Progenitor cell of endocrine pancreas (in vitro differentiated cells): Measurements from ENCODE around the gene STPG4. TPM values are rescaled to one million over a fixed set of nuclear protein-coding genes. Genes with fewer than 3 reads are reported as not detected.
"Not testable (repeated sequence)": the region's sequence is repeated elsewhere in the genome, so short reads cannot be mapped to it uniquely, and the experiment has no call there.

Experiments used
- DNase-seq: peaks from one replicate; pipeline ENCODE4 v3.0.0; 2021; ENCODE audit warnings: low spot score; ENCODE audit not compliant: unreplicated experiment
- H3K27ac Mint-ChIP-seq: 2 replicates; pipeline ENCODE4 v1.8.0; 2021; ENCODE audit warnings: mild to moderate bottlenecking, moderate library complexity, mixed read lengths
- H3K27me3 Mint-ChIP-seq: 2 replicates; pipeline ENCODE4 v1.8.0; 2021; ENCODE audit warnings: mixed read lengths
- H3K36me3 Mint-ChIP-seq: 2 replicates; pipeline ENCODE4 v1.8.0; 2022; ENCODE audit warnings: mixed read lengths; ENCODE audit not compliant: insufficient read depth
- H3K4me1 Mint-ChIP-seq: 2 replicates; pipeline ENCODE4 v1.8.0; 2021; ENCODE audit warnings: low read depth, mixed read lengths
- H3K4me3 Mint-ChIP-seq: 2 replicates; pipeline ENCODE4 v1.8.0; 2021; ENCODE audit warnings: low read depth, mild to moderate bottlenecking, moderate library complexity, mixed read lengths
- H3K9me3 Mint-ChIP-seq: 2 replicates; pipeline ENCODE4 v1.8.0; 2021; ENCODE audit warnings: low read depth, mixed read lengths
- total RNA-seq: library from RNA; stranded (reverse); gene quantifications from 2 replicates; pipeline ENCODE4 v1.2.1, GENCODE V29; 2021
- TF ChIP-seq, protein P1 (sequence below): fragments of 200-600 bp; sonication (generic); IDR thresholded peaks from one replicate; pipeline ENCODE4 v1.5.0; 2021; ENCODE audit warnings: antibody characterized with exemption, mild to moderate bottlenecking; ENCODE audit not compliant: unreplicated experiment

Gene STPG4
- total RNA-seq, 1 donor from 2014 or later: 0.34 TPM

DNA sequence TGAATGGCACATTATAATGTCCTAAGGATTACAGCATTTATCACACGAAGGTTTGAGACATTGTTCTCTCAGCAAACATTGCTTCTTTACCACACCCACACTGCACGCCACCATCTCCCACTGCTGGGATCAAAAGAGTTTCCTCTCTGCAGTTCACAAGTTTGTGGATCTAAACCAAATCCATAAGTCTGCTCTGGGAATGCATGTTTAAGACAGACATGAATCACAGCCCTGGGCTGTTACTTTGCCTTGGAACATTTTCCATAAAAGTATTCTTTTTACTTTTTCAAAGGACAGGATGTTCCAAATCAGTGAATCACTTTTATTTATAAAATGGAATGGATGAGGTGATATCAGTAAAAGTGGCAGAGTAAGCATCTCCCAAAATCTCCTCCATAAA lies 36.1 kb downstream of the STPG4 start:
- H3K27ac Mint-ChIP-seq: no peak overlapping the region
- H3K27me3 Mint-ChIP-seq: no peaks in the 10 kb centered on the region
- H3K4me1 Mint-ChIP-seq: no peaks in the 10 kb centered on the region
- H3K4me3 Mint-ChIP-seq: no peak overlapping the region
- DNase-seq: no peak
- H3K36me3 Mint-ChIP-seq: no peaks in the 10 kb centered on the region
- H3K9me3 Mint-ChIP-seq: peaks cover 2% of the 10 kb centered on the region
- TF ChIP-seq, protein P1, sequence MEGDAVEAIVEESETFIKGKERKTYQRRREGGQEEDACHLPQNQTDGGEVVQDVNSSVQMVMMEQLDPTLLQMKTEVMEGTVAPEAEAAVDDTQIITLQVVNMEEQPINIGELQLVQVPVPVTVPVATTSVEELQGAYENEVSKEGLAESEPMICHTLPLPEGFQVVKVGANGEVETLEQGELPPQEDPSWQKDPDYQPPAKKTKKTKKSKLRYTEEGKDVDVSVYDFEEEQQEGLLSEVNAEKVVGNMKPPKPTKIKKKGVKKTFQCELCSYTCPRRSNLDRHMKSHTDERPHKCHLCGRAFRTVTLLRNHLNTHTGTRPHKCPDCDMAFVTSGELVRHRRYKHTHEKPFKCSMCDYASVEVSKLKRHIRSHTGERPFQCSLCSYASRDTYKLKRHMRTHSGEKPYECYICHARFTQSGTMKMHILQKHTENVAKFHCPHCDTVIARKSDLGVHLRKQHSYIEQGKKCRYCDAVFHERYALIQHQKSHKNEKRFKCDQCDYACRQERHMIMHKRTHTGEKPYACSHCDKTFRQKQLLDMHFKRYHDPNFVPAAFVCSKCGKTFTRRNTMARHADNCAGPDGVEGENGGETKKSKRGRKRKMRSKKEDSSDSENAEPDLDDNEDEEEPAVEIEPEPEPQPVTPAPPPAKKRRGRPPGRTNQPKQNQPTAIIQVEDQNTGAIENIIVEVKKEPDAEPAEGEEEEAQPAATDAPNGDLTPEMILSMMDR: no peak

DNA sequence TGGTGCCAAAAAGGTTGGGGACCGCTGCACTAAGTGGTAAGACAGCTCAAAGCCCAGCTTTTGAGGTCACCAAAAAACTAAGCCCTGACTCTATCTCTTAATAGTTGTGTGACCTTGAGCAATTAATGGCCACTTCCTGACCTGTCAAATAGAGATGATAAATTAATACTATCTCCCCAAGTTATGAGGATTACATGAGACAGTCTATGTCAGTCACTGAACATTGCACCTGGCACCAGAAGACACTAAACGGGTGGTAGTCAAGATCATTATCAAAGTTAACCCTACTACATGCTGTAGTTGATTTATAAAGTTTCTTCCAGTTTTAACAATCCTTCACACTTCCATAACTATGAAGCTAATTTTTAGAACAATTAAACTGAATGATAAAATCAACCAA lies 36.5 kb downstream of the STPG4 start:
- TF ChIP-seq, protein P1: no peak
- Mint-ChIP-seq H3K4me3 (no peak overlapping the region), H3K27ac (no peak overlapping the region), H3K4me1 (no peaks in the 10 kb centered on the region), H3K27me3 (no peaks in the 10 kb centered on the region), H3K36me3 (no peaks in the 10 kb centered on the region), H3K9me3 (peaks cover 2% of the 10 kb centered on the region)
- no peak for DNase-seq

DNA sequence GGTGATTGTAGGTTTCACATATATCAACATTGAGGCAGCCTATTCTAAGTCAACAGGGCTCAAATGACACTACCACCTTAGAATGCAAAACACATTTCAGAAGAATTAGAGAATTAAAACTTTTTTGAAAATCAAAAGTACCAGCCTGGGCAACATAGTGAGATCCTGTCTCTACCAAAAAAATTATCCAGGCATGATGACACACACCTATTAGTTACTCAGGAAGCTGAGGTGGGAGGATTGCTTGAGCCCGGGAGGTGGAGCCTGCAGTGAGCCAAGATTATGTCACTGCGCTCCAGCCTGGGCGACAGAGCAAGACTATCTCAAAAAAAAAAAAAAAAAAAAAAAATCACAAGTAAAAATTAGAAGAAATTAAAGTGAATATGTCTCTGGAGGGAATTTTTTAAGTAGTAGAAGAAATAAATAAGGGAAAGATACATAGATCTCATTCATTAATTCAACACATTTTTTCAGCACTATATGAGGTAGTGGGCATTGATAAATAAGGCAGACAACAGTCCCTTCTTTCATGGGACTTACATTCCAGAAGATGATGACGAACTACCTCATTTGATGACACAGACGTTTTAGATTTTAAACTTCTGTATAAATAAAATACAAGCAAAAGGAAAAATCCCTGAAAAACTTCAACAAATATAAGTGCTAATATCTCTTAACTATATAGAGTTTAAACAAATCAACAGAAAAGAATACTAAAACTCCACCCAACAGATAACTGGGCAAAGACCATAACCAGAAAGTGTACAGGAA lies 42.3 kb downstream of the STPG4 start:
- H3K9me3 Mint-ChIP-seq: peaks cover 9% of the 10 kb centered on the region
- TF ChIP-seq, protein P1: no peak
- DNase-seq: no peak

DNA sequence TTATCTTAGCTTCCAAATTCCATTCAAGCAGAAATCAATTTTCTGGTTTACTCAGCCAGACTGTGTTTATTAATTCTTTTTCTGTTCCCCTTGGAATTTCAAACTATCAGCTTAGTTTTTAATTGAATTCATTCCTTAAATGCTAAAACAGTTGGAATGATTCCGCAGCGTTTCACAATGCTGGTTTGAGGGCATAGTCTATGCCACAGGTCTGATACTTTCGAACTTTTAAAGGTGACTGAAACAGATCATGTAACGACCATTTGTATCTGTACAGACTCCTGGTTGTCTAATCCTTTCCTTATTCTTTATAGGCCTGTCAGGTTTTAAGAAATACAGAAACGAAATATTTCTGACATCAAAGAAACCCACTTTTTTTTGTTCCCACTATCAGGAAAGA lies 45.4 kb downstream of the STPG4 start:
- Mint-ChIP-seq H3K9me3 (peaks cover 7% of the 10 kb centered on the region), H3K27me3 (no peaks in the 10 kb centered on the region), H3K36me3 (no peaks in the 10 kb centered on the region), H3K27ac (no peak overlapping the region), H3K4me1 (peaks cover 14% of the 10 kb centered on the region), H3K4me3 (no peak overlapping the region)
- TF ChIP-seq, protein P1: no peak
- no peak for DNase-seq

More for the DNA sequence above, 42.3 kb downstream of the STPG4 start:
- Mint-ChIP-seq H3K4me3 (no peak overlapping the region), H3K27ac (no peak overlapping the region), H3K4me1 (peaks cover 5% of the 10 kb centered on the region), H3K27me3 (no peaks in the 10 kb centered on the region), H3K36me3 (no peaks in the 10 kb centered on the region)

DNA sequence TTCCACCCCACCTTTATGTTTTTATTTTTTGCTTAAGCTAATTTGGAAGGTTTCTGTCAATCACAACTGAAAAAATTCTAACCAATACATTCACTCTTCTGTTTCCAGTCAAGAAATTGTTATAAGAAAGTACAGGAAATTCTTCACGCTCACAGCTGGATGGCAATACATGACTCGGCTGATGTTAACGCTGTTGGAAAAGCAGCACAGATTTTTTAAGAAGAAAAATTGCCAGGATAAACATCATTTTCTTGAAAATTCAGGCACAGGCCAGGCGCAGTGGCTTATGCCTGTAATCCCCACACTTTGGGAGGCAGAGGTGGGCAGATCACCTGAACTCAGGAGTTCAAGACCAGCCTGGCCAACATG lies 46.1 kb downstream of the STPG4 start:
- H3K27me3 Mint-ChIP-seq: no peaks in the 10 kb centered on the region
- H3K4me3 Mint-ChIP-seq: no peak overlapping the region
- no peak for DNase-seq
- TF ChIP-seq, protein P1: no peak
- no peaks in the 10 kb centered on the region for H3K36me3 Mint-ChIP-seq
- H3K9me3 Mint-ChIP-seq: peaks cover 7% of the 10 kb centered on the region
- H3K27ac Mint-ChIP-seq: peak overlapping the region; percentile 33
- H3K4me1 Mint-ChIP-seq: peaks cover 14% of the 10 kb centered on the region

DNA sequence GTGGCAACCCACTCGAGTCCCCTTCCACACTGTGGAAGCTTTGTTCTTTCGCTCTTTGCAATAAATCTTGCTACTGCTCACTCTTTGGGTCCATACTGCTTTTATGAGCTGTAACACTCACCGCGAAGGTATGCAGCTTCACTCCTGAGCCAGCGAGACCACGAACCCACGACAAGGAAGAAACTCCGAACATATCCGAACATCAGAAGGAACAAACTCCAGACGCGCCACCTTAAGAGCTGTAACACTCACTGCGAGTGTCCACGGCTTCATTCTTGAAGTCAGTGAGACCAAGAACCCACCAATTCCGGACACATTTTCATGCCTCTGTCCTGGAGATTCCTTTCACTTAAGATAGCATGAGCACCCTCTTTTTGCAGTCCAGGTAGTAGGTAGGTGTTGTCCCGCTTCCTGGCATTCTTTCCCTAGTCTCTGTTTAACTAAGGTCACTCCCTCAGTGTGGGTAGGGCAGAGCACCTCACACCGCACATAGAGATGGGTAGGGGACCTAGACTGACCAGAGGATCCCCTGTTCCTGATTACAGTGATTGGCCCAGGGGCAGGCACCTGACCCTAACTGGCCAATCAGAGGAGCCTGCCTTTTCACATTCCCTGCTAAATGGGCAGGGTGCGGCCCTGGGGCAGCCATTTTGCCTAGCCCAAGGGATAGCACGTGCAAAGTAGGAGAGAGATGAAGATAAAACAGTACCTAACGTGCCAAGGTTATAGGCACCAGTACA lies 46.7 kb downstream of the STPG4 start:
- not testable (repeated sequence) for DNase-seq, H3K4me3 Mint-ChIP-seq, H3K27ac Mint-ChIP-seq, H3K27me3 Mint-ChIP-seq, H3K36me3 Mint-ChIP-seq, H3K9me3 Mint-ChIP-seq
- peaks cover 14% of the 10 kb centered on the region for H3K4me1 Mint-ChIP-seq

DNA sequence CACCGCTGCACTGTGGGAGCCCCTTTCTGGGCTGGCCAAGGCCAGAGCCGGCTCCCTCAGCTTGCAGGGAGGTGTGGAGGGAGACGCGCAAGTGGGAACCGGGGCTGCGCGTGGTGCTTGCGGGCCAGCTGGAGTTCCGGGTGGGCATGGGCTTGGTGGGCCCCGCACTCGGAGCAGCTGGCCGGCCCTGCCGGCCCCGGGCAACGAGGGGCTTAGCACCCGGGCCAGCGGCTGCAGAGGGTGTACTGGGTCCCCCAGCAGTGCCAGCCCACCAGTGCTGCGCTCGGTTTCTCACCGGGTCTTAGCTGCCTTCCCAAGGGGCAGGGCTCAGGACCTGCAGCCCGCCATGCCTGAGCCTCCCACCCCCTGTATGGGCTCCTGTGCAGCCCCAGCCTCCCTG lies 47.9 kb downstream of the STPG4 start:
- not testable (repeated sequence) for DNase-seq, H3K4me3 Mint-ChIP-seq, H3K27me3 Mint-ChIP-seq, H3K27ac Mint-ChIP-seq, H3K36me3 Mint-ChIP-seq
- peaks cover 11% of the 10 kb centered on the region for H3K9me3 Mint-ChIP-seq
- H3K4me1 Mint-ChIP-seq: peaks cover 14% of the 10 kb centered on the region

DNA sequence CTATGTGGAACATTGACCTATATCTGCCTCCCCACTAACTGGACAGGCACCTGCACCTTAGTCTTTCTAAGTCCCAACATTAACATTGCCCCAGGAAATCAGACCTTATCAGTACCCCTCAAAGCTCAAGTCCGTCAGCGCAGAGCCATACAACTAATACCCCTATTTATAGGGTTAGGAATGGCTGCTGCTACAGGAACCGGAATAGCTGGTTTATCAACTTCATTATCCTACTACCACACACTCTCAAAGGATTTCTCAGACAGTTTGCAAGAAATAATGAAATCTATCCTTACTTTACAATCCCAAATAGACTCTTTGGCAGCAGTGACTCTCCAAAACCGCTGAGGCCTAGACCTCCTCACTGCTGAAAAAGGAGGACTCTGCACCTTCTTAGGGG lies 48.9 kb downstream of the STPG4 start:
- not testable (repeated sequence) for H3K36me3 Mint-ChIP-seq, H3K27me3 Mint-ChIP-seq, DNase-seq, H3K27ac Mint-ChIP-seq, H3K4me3 Mint-ChIP-seq
- Mint-ChIP-seq H3K9me3 (peaks cover 19% of the 10 kb centered on the region), H3K4me1 (peaks cover 14% of the 10 kb centered on the region)
